Panc1 (cell line): ENCODE results near the gene OR8H2.
"Not testable (repeated sequence)": the region's sequence is repeated elsewhere in the genome, so short reads cannot be mapped to it uniquely, and the experiment has no call there.

ENCODE experiments used
- CTCF ChIP-seq: fragments of 450-650 bp; IDR thresholded peaks from 2 replicates; pipeline ENCODE4 v1.5.1; 2017; ENCODE audit warnings: mild to moderate bottlenecking
- POLR2AphosphoS5 ChIP-seq: IDR thresholded peaks from 2 replicates; pipeline ENCODE4 v1.6.1; 2012; ENCODE audit warnings: mild to moderate bottlenecking, low read depth, low read length, moderate library complexity
- REST ChIP-seq, 2 experiments: IDR thresholded peaks; 2 replicates each; pipeline ENCODE4 v1.6.1; 2011 to 2012; ENCODE audit warnings: low read depth in 2 of 2, control low read depth in 1 of 2, low read length in 1 of 2, mild to moderate bottlenecking in 1 of 2, moderate library complexity in 1 of 2; ENCODE audit not compliant: insufficient read depth in 1 of 2

- not testable (repeated sequence) for TF ChIP-seq CTCF; REST (IDR thresholded peaks at IDR 0.05; ENCODE audit: insufficient read depth in 1 of 2, low read depth in 2 of 2, low read length in 1 of 2); POLR2AphosphoS5
These were observed 45.2 kb upstream of the OR8H2 start for GRCh38 chr11:56058260-56058780.
